Stimulated activated CD8-positive, alpha-beta memory T cell treated with anti-CD3 and anti-CD28 coated beads, Interleukin-4, amount 100 ng/mL, for 24 hours (primary cell): Measurements from ENCODE around the gene SLC25A45.
"Not testable (repeated sequence)": the region's sequence is repeated elsewhere in the genome, so short reads cannot be mapped to it uniquely, and the experiment has no call there.

Experiments
- DNase-seq: peaks from one replicate; pipeline ENCODE4 v3.0.0-alpha.2; 2020; ENCODE audit warnings: low read depth

The SLC25A45 gene

GRCh38 chr11:65362320-65362931, 20.0 kb downstream of the SLC25A45 start:
- no peak for DNase-seq

GRCh38 chr11:65357856-65358356, 24.5 kb downstream of the SLC25A45 start:
- DNase-seq = no peak

- no peak for DNase-seq
These were observed 26.0 kb downstream of the SLC25A45 start for GRCh38 chr11:65356394-65356972.

GRCh38 chr11:65355776-65356393, 26.6 kb downstream of the SLC25A45 start:
- DNase-seq = no peak

GRCh38 chr11:65355013-65355775, 27.3 kb downstream of the SLC25A45 start:
- peak; percentile 29 for DNase-seq

GRCh38 chr11:65354265-65355012, 28.0 kb downstream of the SLC25A45 start, which contains the start of gene TIGD3:
Gene TIGD3, plus strand, starts transcription at chr11:65354751. Its CDS starts 1,058 bp downstream, at chr11:65355809.
- peak; percentile 98 for DNase-seq

- no peak for DNase-seq
These were observed 28.6 kb downstream of the SLC25A45 start for GRCh38 chr11:65353900-65354264.

GRCh38 chr11:65353376-65353775, 29.1 kb downstream of the SLC25A45 start:
- DNase-seq = no peak

GRCh38 chr11:65352783-65353182, 29.7 kb downstream of the SLC25A45 start:
- DNase-seq = no peak

- DNase-seq = no peak
These were observed 30.9 kb downstream of the SLC25A45 start for GRCh38 chr11:65351511-65351910.

GRCh38 chr11:65341856-65342255, 40.6 kb downstream of the SLC25A45 start:
- DNase-seq = no peak

GRCh38 chr11:65340226-65340625, 42.2 kb downstream of the SLC25A45 start:
- DNase-seq = no peak

- no peak for DNase-seq
These were observed 43.8 kb downstream of the SLC25A45 start for GRCh38 chr11:65338676-65339075.

- no peak for DNase-seq
These were observed 47.6 kb downstream of the SLC25A45 start for GRCh38 chr11:65334696-65335295.

GRCh38 chr11:65332591-65332990, 49.9 kb downstream of the SLC25A45 start:
- DNase-seq = not testable (repeated sequence)

GRCh38 chr11:65330544-65330943, 51.9 kb downstream of the SLC25A45 start:
- DNase-seq = no peak

GRCh38 chr11:65329944-65330403, 52.5 kb downstream of the SLC25A45 start:
- peak; percentile 71 for DNase-seq

GRCh38 chr11:65329478-65329877, 53.0 kb downstream of the SLC25A45 start:
- DNase-seq = no peak

- DNase-seq = no peak
These were observed 55.4 kb downstream of the SLC25A45 start for GRCh38 chr11:65327021-65327420.

GRCh38 chr11:65325435-65325834, 57.0 kb downstream of the SLC25A45 start:
- no peak for DNase-seq
